ENCODE data around the gene CFAP77.

GRCh38 chr9:132520612-132521011 lies 110.6 kb downstream of the CFAP77 start:
- TF ChIP-seq, protein P1, sequence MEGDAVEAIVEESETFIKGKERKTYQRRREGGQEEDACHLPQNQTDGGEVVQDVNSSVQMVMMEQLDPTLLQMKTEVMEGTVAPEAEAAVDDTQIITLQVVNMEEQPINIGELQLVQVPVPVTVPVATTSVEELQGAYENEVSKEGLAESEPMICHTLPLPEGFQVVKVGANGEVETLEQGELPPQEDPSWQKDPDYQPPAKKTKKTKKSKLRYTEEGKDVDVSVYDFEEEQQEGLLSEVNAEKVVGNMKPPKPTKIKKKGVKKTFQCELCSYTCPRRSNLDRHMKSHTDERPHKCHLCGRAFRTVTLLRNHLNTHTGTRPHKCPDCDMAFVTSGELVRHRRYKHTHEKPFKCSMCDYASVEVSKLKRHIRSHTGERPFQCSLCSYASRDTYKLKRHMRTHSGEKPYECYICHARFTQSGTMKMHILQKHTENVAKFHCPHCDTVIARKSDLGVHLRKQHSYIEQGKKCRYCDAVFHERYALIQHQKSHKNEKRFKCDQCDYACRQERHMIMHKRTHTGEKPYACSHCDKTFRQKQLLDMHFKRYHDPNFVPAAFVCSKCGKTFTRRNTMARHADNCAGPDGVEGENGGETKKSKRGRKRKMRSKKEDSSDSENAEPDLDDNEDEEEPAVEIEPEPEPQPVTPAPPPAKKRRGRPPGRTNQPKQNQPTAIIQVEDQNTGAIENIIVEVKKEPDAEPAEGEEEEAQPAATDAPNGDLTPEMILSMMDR (conservative IDR thresholded peaks at IDR 0.05; ENCODE audit: low read depth, low read length) = no peak
- no peak for TF ChIP-seq EZH2 (IDR thresholded peaks at IDR 0.05; ENCODE audit: borderline replicate concordance, low read depth, low read length, poor library complexity, severe bottlenecking)

All from A673 (cell line).